Astrocyte of the cerebellum (primary cell): Measurements from ENCODE around the gene XRN2.

Source experiments
- DNase-seq: peaks from one replicate; pipeline ENCODE4 v3.0.0-alpha.2; 2011; ENCODE audit warnings: low read depth
- H3K4me3 ChIP-seq: 2 replicates; pipeline ENCODE4 v1.5.1; 2011; ENCODE audit warnings: mild to moderate bottlenecking, low read depth, low read length, moderate library complexity
- CTCF ChIP-seq: IDR thresholded peaks from 2 replicates; pipeline ENCODE4 v1.5.1; 2012; ENCODE audit warnings: low read length, low read depth, moderate library complexity, mild to moderate bottlenecking; ENCODE audit errors: missing control alignments
- in situ Hi-C: cut with HindIII; loops from 2 replicates; pipeline ENCODE4 v1.10.0; 2017; ENCODE audit warnings: low sequenced_read_pairs

The XRN2 gene

GRCh38 chr20:21342656-21343345, 39.7 kb downstream of the XRN2 start:
- no peak overlapping the region for H3K4me3 ChIP-seq
- in situ Hi-C loops = no loop called here
- no peak for DNase-seq
- TF ChIP-seq CTCF = no peak

GRCh38 chr20:21344206-21344900, 41.2 kb downstream of the XRN2 start:
- DNase-seq = no peak
- in situ Hi-C loops = no loop called here
- H3K4me3 ChIP-seq = no peak overlapping the region
- no peak for TF ChIP-seq CTCF

GRCh38 chr20:21344961-21345360, 41.8 kb downstream of the XRN2 start:
- no peak for TF ChIP-seq CTCF
- in situ Hi-C loops = no loop called here
- DNase-seq = no peak
- H3K4me3 ChIP-seq = no peak overlapping the region

- in situ Hi-C loops = no loop called here
- DNase-seq = peak; percentile 9
- TF ChIP-seq CTCF = no peak
These were observed 49.6 kb downstream of the XRN2 start for GRCh38 chr20:21352703-21353102.

GRCh38 chr20:21353236-21353635, 50.1 kb downstream of the XRN2 start:
- DNase-seq = no peak

More at GRCh38 chr20:21352703-21353102, 49.6 kb downstream of the XRN2 start:
- H3K4me3 ChIP-seq = no peak overlapping the region

GRCh38 chr20:21355981-21356380, 52.9 kb downstream of the XRN2 start:
- TF ChIP-seq CTCF = no peak
- no peak overlapping the region for H3K4me3 ChIP-seq
- no peak for DNase-seq
- in situ Hi-C loops = no loop called here

More at GRCh38 chr20:21353236-21353635, 50.1 kb downstream of the XRN2 start:
- no peak overlapping the region for H3K4me3 ChIP-seq
- in situ Hi-C loops = no loop called here
- TF ChIP-seq CTCF = no peak
